GM12891 (cell line): ENCODE results near the gene KIFAP3.

Source experiments
- DNase-seq: peaks from one replicate; pipeline ENCODE4 v3.0.0; 2011; ENCODE audit warnings: low spot score; ENCODE audit not compliant: insufficient read length
- FAIRE-seq: peaks from 2 replicates; lab custom pipeline; 2011; peaks lifted over from hg19 to GRCh38; lab: Jason Lieb, UNC
- PAX5 ChIP-seq: IDR thresholded peaks from 2 replicates; pipeline ENCODE4 v1.6.1; 2011; ENCODE audit warnings: low read length, moderate library complexity, mild to moderate bottlenecking; ENCODE audit not compliant: insufficient read depth, severe bottlenecking
- POLR2A ChIP-seq: IDR thresholded peaks from 2 replicates; pipeline ENCODE4 v1.6.1; 2011; ENCODE audit warnings: low read depth, low read length, control low read depth
- POLR2AphosphoS5 ChIP-seq: IDR thresholded peaks from 2 replicates; pipeline ENCODE4 v1.6.1; 2011; ENCODE audit warnings: low read depth, low read length, control low read depth
- POU2F2 ChIP-seq: IDR thresholded peaks from 2 replicates; pipeline ENCODE4 v1.6.1; 2011; ENCODE audit warnings: low read depth, mild to moderate bottlenecking, control low read depth, low read length, moderate library complexity
- SPI1 ChIP-seq: IDR thresholded peaks from 2 replicates; pipeline ENCODE4 v1.6.1; 2011; ENCODE audit warnings: low read depth, low read length, control low read depth
- TAF1 ChIP-seq: IDR thresholded peaks from 2 replicates; pipeline ENCODE4 v1.6.1; 2011; ENCODE audit warnings: low read depth, low read length, control low read depth

Gene KIFAP3

GRCh38 chr1:169892927-169893644 lies 181.4 kb downstream of the KIFAP3 start:
- TF ChIP-seq POLR2AphosphoS5 (no peak), SPI1 (no peak), TAF1 (no peak), POU2F2 (no peak), PAX5 (no peak), POLR2A (no peak)
- DNase-seq (no peak), FAIRE-seq (peak; percentile 68)

- FAIRE-seq = no peak
- DNase-seq = no peak
- TF ChIP-seq TAF1 (no peak), SPI1 (no peak), PAX5 (no peak)
Observed at GRCh38 chr1:169892176-169892926, 182.1 kb downstream of the KIFAP3 start.

GRCh38 chr1:169891539-169891885 lies 183.0 kb downstream of the KIFAP3 start:
- TF ChIP-seq POLR2AphosphoS5 = no peak; the same call in 1 of the 2 replicates
- TF ChIP-seq POLR2A = no peak
- TF ChIP-seq POU2F2 = no peak
- no peak for TF ChIP-seq PAX5
- TF ChIP-seq SPI1 = no peak
- TF ChIP-seq TAF1 = no peak
- FAIRE-seq (no peak), DNase-seq (no peak)

- DNase-seq = no peak
- TF ChIP-seq PAX5 (no peak), POLR2AphosphoS5 (peak; percentile 41; the same call in 1 of the 2 replicates), SPI1 (peak; percentile 63)
- FAIRE-seq = peak; percentile 67
Observed at GRCh38 chr1:169890761-169891538, 183.5 kb downstream of the KIFAP3 start.

GRCh38 chr1:169889871-169890270 lies 184.6 kb downstream of the KIFAP3 start:
- FAIRE-seq = no peak

GRCh38 chr1:169886931-169887330 lies 187.6 kb downstream of the KIFAP3 start:
- DNase-seq (no peak), FAIRE-seq (no peak)
- TF ChIP-seq POLR2A (no peak), PAX5 (no peak), SPI1 (no peak), POU2F2 (no peak), TAF1 (no peak), POLR2AphosphoS5 (no peak)

More at GRCh38 chr1:169889871-169890270, 184.6 kb downstream of the KIFAP3 start:
- DNase-seq = no peak
- TF ChIP-seq SPI1 (no peak), PAX5 (no peak), POLR2A (no peak), TAF1 (no peak)

GRCh38 chr1:169886422-169886821 lies 188.1 kb downstream of the KIFAP3 start:
- DNase-seq (no peak), FAIRE-seq (no peak)
- TF ChIP-seq POLR2A (no peak), PAX5 (no peak), TAF1 (no peak), POLR2AphosphoS5 (no peak), SPI1 (no peak), POU2F2 (no peak)

GRCh38 chr1:169885207-169885606 lies 189.3 kb downstream of the KIFAP3 start:
- no peak for TF ChIP-seq PAX5
- TF ChIP-seq TAF1 = no peak
- TF ChIP-seq POU2F2 = no peak
- no peak for TF ChIP-seq SPI1
- TF ChIP-seq POLR2A = no peak
- no peak for TF ChIP-seq POLR2AphosphoS5
- no peak for FAIRE-seq
- no peak for DNase-seq

- no peak for TF ChIP-seq TAF1
- TF ChIP-seq POLR2AphosphoS5 = no peak
- TF ChIP-seq POLR2A = no peak
- TF ChIP-seq PAX5 = no peak
- TF ChIP-seq POU2F2 = no peak
- TF ChIP-seq SPI1 = no peak
- DNase-seq = no peak
Observed at GRCh38 chr1:169884634-169885033, 189.9 kb downstream of the KIFAP3 start.

More at GRCh38 chr1:169884634-169885033, 189.9 kb downstream of the KIFAP3 start:
- no peak for FAIRE-seq
